Suprapubic skin (tissue), 4 donors: Measurements from ENCODE around the gene XYLT1. TPM values are rescaled to one million over a fixed set of nuclear protein-coding genes. Genes with fewer than 3 reads are reported as not detected.

ENCODE experiments used
- DNase-seq, 2 donors: peaks; one replicate each; pipeline ENCODE4 v3.0.0-alpha.2; 2019; ENCODE audit warnings: low spot score in 2 of 2
- H3K27ac ChIP-seq: fragments of 200-600 bp; sonication (generic); one replicate; pipeline ENCODE4 v1.5.1; 2019
- H3K27me3 ChIP-seq: fragments of 200-600 bp; sonication (generic); one replicate; pipeline ENCODE4 v1.5.1; 2019
- H3K36me3 ChIP-seq: fragments of 200-600 bp; sonication (generic); one replicate; pipeline ENCODE4 v1.5.1; 2019
- H3K4me1 ChIP-seq: fragments of 200-600 bp; sonication (generic); one replicate; pipeline ENCODE4 v1.5.1; 2019
- H3K4me3 ChIP-seq: fragments of 200-600 bp; sonication (generic); one replicate; pipeline ENCODE4 v1.5.1; 2019; ENCODE audit warnings: mild to moderate bottlenecking
- H3K9me3 ChIP-seq: fragments of 200-600 bp; sonication (generic); one replicate; pipeline ENCODE4 v1.5.1; 2019
- CTCF ChIP-seq, 2 donors: fragments of 200-600 bp in 1 of 2; fragments of 450-650 bp in 1 of 2; sonication (generic) in 1 of 2; IDR thresholded peaks; one replicate each; pipeline ENCODE4 v1.5.1; 2016 to 2019; ENCODE audit warnings: antibody characterized with exemption in 2 of 2, mild to moderate bottlenecking in 1 of 2, moderate library complexity in 1 of 2
- EP300 ChIP-seq: sonication (generic); formaldehyde crosslinking; IDR thresholded peaks from one replicate; pipeline ENCODE4 v1.6.1; 2017; ENCODE audit warnings: antibody characterized with exemption
- POLR2A ChIP-seq, 2 donors: fragments of 450-650 bp; IDR thresholded peaks; one replicate each; pipeline ENCODE4 v1.6.1; 2017; ENCODE audit warnings: antibody characterized with exemption in 2 of 2, mild to moderate bottlenecking in 2 of 2, moderate library complexity in 2 of 2
- POLR2AphosphoS5 ChIP-seq, 3 donors: sonication (generic); formaldehyde crosslinking; IDR thresholded peaks; one replicate each; pipeline ENCODE4 v1.6.1; 2017; ENCODE audit warnings: antibody characterized with exemption in 3 of 3
- WGBS: methylation state at CpG from one replicate; pipeline ENCODE4 v1.1.5; 2018; 5-methylcytosine and 5-hydroxymethylcytosine counted together
- total RNA-seq, 4 donors: library from RNA; depleted of rRNA; stranded (reverse); fragments of >200 nt; gene quantifications; one replicate each; pipeline ENCODE4 v1.1.0, GENCODE V29; 2016

XYLT1 gene
- total RNA-seq, 4 donors from 2014 or later = 23.5 to 30.6 (median 25.7) TPM

GRCh38 chr16:17403156-17403809 lies 67.5 kb downstream of the XYLT1 start:
- Histone ChIP-seq H3K27me3 (no peaks in the 10 kb centered on the region), H3K4me1 (peaks cover 27% of the 10 kb centered on the region), H3K9me3 (no peaks in the 10 kb centered on the region), H3K36me3 (no peaks in the 10 kb centered on the region), H3K27ac (no peak overlapping the region), H3K4me3 (no peak overlapping the region)
- 86% methylated on average over 10 of the region's 10 CpGs for WGBS
- TF ChIP-seq EP300 (no peak), POLR2AphosphoS5 (IDR thresholded peaks at IDR 0.05) (no peak)
- no peak for DNase-seq

DNA sequence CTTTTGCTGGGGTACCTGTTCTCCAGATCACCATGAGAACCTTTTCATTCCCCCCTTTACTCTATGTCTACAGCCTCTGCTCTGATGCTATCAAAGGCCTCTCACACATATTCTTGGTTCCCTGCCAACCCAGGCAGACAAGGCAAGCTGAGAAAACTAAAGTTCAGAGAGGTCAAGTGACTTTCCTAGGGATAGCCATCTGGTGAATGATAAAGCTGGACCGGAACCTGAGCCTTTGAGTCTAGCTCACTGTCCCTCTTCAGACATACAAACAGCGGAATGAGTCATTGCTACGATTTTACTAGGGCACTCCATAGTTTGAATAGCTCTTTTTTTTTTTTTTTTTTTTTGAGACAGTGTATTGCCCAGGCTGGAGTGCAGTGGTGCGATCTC lies 73.3 kb downstream of the XYLT1 start:
- Histone ChIP-seq H3K4me3 (no peak overlapping the region), H3K36me3 (no peaks in the 10 kb centered on the region), H3K27ac (no peak overlapping the region), H3K4me1 (peaks cover 14% of the 10 kb centered on the region), H3K9me3 (no peaks in the 10 kb centered on the region), H3K27me3 (no peaks in the 10 kb centered on the region)
- WGBS = 71% methylated on average over 4 of the region's 4 CpGs
- no peak for DNase-seq
- TF ChIP-seq POLR2A (IDR thresholded peaks at IDR 0.05) (no peak), EP300 (no peak), POLR2AphosphoS5 (IDR thresholded peaks at IDR 0.05) (no peak), CTCF (IDR thresholded peaks at IDR 0.05) (no peak)

DNA sequence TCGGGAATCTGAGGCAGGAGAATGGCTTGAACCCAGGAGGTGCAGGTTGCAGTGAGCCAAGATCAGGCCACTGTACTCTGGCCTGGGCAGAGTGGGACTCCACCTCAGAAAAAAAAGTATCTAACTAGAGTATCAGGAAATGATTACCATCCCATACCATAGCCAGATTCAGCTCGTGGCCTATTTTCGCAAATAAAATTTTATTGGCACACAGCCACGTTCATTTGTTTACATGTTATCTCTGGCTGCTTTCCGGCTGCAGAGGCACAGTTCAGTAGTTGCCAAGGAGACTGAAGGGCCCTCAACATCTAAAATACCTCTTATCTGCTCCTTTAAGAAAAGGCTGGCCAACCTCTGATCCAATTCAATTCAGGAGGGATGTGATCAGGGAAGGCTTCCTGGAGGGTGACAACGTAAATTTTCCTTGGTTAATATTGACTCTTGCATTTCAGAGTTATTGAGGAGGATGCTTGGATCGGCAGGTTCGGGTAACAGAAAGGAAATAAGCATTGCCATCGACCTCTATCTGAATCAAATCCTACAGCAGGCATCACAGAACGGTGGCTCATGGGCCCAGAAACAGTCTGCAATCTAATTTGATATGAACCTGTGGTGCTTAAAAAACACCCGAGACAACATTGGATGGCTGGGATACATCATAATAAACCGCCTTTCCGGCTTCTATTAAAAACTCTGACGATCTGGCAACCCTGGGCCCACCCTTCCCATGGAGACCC lies 73.8 kb downstream of the XYLT1 start:
- peaks cover 14% of the 10 kb centered on the region for H3K4me1 ChIP-seq
- no peak overlapping the region for H3K4me3 ChIP-seq
- no peak for DNase-seq
- H3K9me3 ChIP-seq = no peaks in the 10 kb centered on the region
- H3K36me3 ChIP-seq = no peaks in the 10 kb centered on the region
- 56% methylated on average over 14 of the region's 14 CpGs for WGBS
- TF ChIP-seq POLR2AphosphoS5 (IDR thresholded peaks at IDR 0.05) (no peak), EP300 (no peak), POLR2A (IDR thresholded peaks at IDR 0.05) (no peak), CTCF (IDR thresholded peaks at IDR 0.05) (no peak)
- no peak overlapping the region for H3K27ac ChIP-seq
- no peaks in the 10 kb centered on the region for H3K27me3 ChIP-seq

- no peak for DNase-seq
- Histone ChIP-seq H3K4me1 (peaks cover 14% of the 10 kb centered on the region), H3K4me3 (no peak overlapping the region), H3K27ac (no peak overlapping the region), H3K36me3 (no peaks in the 10 kb centered on the region), H3K9me3 (no peaks in the 10 kb centered on the region), H3K27me3 (no peaks in the 10 kb centered on the region)
- WGBS = 42% methylated on average over 9 of the region's 9 CpGs
- TF ChIP-seq POLR2A (IDR thresholded peaks at IDR 0.05) (no peak), POLR2AphosphoS5 (IDR thresholded peaks at IDR 0.05) (no peak), EP300 (no peak), CTCF (IDR thresholded peaks at IDR 0.05) (no peak)
These were observed 74.8 kb downstream of the XYLT1 start for GRCh38 chr16:17395849-17396480.

DNA sequence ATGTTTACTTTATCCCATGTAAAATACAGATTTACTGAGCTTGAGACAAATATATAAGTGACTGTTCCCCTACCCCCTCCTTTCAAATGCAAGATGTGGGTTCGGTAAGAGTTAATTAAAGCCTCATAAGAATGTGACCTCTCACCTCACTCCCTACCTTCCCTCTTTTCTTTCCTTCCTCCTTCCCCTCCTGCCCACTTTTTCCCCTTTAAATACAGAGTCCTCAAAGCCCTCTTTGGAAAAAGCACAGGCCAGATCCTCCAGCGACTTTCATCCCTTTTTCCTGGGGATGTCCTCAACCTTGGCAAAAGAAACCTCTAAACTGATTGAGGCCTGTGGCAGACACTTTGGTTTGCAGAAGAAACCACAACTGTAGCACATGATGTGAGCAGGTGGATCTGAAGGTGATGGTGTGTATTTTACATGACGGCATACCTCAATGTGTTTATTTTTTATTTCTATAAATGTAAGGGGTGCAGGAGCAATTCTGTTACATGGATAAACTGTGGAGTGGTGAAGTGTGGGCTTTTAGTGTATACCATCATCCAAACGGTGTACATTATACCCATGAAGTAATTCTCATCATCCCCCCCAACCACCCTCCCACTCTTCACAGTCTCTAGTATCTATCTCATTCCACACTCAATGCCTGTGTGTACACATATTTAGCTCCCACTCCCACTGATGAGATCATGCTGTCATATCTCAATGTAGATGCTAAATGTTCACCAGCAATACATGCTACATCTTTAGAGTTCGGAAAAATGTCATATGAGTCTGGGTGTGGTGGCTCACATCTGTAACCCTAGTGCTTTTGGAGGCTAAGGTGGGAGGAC lies 77.7 kb downstream of the XYLT1 start:
- Histone ChIP-seq H3K36me3 (no peaks in the 10 kb centered on the region), H3K27me3 (no peaks in the 10 kb centered on the region), H3K27ac (no peak overlapping the region), H3K9me3 (no peaks in the 10 kb centered on the region), H3K4me3 (no peak overlapping the region), H3K4me1 (peaks cover 14% of the 10 kb centered on the region)
- DNase-seq = no peak
- no peak for TF ChIP-seq CTCF (IDR thresholded peaks at IDR 0.05)
- no peak for TF ChIP-seq POLR2AphosphoS5 (IDR thresholded peaks at IDR 0.05)
- TF ChIP-seq EP300 = no peak
- TF ChIP-seq POLR2A (IDR thresholded peaks at IDR 0.05) = no peak
- 89% methylated on average over 5 of the region's 5 CpGs for WGBS
